Measurements from ENCODE around the gene TMEM238L.

DNA sequence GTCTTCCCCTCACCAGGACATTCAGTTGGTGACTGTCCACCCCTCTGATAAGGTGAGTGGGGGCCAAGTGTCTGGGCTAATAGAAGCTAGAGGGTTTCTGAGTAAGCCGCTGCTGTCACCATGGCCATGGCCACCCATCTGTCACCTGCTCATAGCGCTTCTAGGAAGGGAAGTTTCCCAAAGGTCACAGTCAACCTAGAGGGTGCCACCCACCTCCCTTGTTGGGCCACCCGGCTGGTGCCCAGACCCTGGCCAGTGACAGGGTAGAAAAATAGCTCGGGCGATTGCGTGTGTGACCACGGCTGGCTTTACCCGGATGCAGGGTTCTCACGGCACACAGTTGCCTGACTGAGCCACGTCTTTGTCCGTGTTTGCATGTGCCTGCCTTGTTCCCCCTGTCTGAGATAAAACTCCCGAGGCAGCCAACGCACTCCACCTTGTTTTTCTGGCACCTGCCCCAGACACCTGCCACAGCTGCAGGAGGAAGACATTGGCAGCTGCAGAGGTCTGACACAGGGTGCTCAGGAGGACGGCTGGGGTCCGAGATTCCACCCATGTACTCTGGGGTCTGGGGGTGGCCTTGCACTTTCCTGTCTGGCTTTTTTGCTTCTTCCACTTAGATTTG lies 33.2 kb upstream of the TMEM238L start:
- TF ChIP-seq POLR2AphosphoS5 (IDR thresholded peaks at IDR 0.05; ENCODE audit: insufficient read depth in 1 of 2, low read depth in 1 of 2), result no peak
- TF ChIP-seq, protein P1, sequence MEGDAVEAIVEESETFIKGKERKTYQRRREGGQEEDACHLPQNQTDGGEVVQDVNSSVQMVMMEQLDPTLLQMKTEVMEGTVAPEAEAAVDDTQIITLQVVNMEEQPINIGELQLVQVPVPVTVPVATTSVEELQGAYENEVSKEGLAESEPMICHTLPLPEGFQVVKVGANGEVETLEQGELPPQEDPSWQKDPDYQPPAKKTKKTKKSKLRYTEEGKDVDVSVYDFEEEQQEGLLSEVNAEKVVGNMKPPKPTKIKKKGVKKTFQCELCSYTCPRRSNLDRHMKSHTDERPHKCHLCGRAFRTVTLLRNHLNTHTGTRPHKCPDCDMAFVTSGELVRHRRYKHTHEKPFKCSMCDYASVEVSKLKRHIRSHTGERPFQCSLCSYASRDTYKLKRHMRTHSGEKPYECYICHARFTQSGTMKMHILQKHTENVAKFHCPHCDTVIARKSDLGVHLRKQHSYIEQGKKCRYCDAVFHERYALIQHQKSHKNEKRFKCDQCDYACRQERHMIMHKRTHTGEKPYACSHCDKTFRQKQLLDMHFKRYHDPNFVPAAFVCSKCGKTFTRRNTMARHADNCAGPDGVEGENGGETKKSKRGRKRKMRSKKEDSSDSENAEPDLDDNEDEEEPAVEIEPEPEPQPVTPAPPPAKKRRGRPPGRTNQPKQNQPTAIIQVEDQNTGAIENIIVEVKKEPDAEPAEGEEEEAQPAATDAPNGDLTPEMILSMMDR (IDR thresholded peaks at IDR 0.05), result no peak

Data from vagina (tissue), 2 donors.